WTC11 (cell line): ENCODE measurements around the gene KAZN.

Experiments used
- AFF4 ChIP-seq: sonication (generic); formaldehyde crosslinking; IDR thresholded peaks from 2 replicates; pipeline ENCODE4 v1.8.1; 2023; ENCODE audit warnings: mild to moderate bottlenecking, missing genetic modification reagents, borderline replicate concordance
- ARID4B ChIP-seq: sonication (generic); formaldehyde crosslinking; IDR thresholded peaks from 2 replicates; pipeline ENCODE4 v1.8.0; 2023; ENCODE audit warnings: missing genetic modification reagents, mild to moderate bottlenecking, borderline replicate concordance
- CTCF ChIP-seq: fragments of 200-600 bp; IDR thresholded peaks from 2 replicates; pipeline ENCODE4 v1.8.0; 2022; ENCODE audit warnings: antibody characterized with exemption
- JUN ChIP-seq: sonication (generic); formaldehyde crosslinking; IDR thresholded peaks from 2 replicates; pipeline ENCODE4 v1.8.0; 2023; ENCODE audit warnings: mild to moderate bottlenecking, missing genetic modification reagents
- MYBL2 ChIP-seq: sonication (generic); formaldehyde crosslinking; IDR thresholded peaks from 2 replicates; pipeline ENCODE4 v1.8.1; 2023; ENCODE audit warnings: mild to moderate bottlenecking, moderate library complexity, missing genetic modification reagents
- OVOL2 ChIP-seq: fragments of 250-450 bp; sonication (Bioruptor Pico); IDR thresholded peaks from 2 replicates; pipeline ENCODE4 v1.9.0; 2021; ENCODE audit warnings: mild to moderate bottlenecking, borderline replicate concordance
- PREB ChIP-seq: sonication (generic); formaldehyde crosslinking; IDR thresholded peaks from 2 replicates; pipeline ENCODE4 v1.8.1; 2022; ENCODE audit warnings: mild to moderate bottlenecking, missing genetic modification reagents, moderate library complexity, borderline replicate concordance
- TCF7 ChIP-seq: sonication (generic); formaldehyde crosslinking; IDR thresholded peaks from 2 replicates; pipeline ENCODE4 v1.8.0; 2022; ENCODE audit warnings: mild to moderate bottlenecking, low read depth, missing genetic modification reagents, moderate library complexity
- TEAD1 ChIP-seq: sonication (generic); formaldehyde crosslinking; IDR thresholded peaks from 2 replicates; pipeline ENCODE4 v1.8.0; 2022; ENCODE audit warnings: mild to moderate bottlenecking, missing genetic modification reagents
- TEAD4 ChIP-seq: sonication (generic); formaldehyde crosslinking; IDR thresholded peaks from 2 replicates; pipeline ENCODE4 v1.8.0; 2022; ENCODE audit warnings: mild to moderate bottlenecking, missing genetic modification reagents
- ZNF423 ChIP-seq: fragments of 250-450 bp; sonication (Bioruptor Pico); IDR thresholded peaks from 2 replicates; pipeline ENCODE4 v2.1.2; 2022; ENCODE audit warnings: mild to moderate bottlenecking, moderate library complexity
- TF ChIP-seq, protein P1 (sequence below): sonication (generic); formaldehyde crosslinking; IDR thresholded peaks from 2 replicates; pipeline ENCODE4 v1.8.0; 2022; ENCODE audit warnings: mild to moderate bottlenecking, missing genetic modification reagents
- TF ChIP-seq, protein P2 (sequence below): sonication (generic); formaldehyde crosslinking; IDR thresholded peaks from 2 replicates; pipeline ENCODE4 v1.8.1; 2023; ENCODE audit warnings: mild to moderate bottlenecking, moderate library complexity, missing genetic modification reagents

DNA sequence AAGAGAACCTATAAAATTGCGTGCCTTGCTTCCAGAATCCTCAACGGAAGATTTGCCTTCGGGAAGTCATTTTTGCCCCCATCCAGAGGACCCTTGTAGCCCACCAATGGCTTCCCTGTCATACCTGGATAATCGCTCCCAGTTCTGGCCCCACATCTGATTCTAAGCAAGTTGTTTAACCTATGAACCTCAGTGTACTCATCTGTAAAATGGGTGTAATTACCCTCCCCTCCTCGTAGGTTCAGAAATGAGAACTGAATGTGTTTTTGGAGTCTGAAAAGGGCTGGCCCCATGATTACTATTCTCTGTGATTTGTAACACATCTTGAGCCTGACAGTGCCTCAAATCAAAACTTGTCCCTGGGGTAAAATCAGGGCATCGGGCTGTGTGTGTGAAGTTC is 473.5 kb downstream of the KAZN start:
- TF ChIP-seq, protein P1, sequence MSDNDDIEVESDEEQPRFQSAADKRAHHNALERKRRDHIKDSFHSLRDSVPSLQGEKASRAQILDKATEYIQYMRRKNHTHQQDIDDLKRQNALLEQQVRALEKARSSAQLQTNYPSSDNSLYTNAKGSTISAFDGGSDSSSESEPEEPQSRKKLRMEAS, result no peak
- TF ChIP-seq MYBL2 (CRISPR knock-in tag) (no peak), TCF7 (no peak), ZNF423 (CRISPR knock-in tag) (no peak), CTCF (no peak), JUN (no peak), OVOL2 (CRISPR knock-in tag) (no peak), TEAD1 (CRISPR knock-in tag) (no peak), TEAD4 (CRISPR knock-in tag) (no peak), AFF4 (no peak), PREB (no peak), ARID4B (CRISPR knock-in tag) (no peak)
- TF ChIP-seq, protein P2, sequence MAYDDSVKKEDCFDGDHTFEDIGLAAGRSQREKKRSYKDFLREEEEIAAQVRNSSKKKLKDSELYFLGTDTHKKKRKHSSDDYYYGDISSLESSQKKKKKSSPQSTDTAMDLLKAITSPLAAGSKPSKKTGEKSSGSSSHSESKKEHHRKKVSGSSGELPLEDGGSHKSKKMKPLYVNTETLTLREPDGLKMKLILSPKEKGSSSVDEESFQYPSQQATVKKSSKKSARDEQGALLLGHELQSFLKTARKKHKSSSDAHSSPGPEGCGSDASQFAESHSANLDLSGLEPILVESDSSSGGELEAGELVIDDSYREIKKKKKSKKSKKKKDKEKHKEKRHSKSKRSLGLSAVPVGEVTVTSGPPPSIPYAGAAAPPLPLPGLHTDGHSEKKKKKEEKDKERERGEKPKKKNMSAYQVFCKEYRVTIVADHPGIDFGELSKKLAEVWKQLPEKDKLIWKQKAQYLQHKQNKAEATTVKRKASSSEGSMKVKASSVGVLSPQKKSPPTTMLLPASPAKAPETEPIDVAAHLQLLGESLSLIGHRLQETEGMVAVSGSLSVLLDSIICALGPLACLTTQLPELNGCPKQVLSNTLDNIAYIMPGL (CRISPR knock-in tag), result no peak
